Measurements from ENCODE around the gene CDH1.

- TF ChIP-seq, protein P1, sequence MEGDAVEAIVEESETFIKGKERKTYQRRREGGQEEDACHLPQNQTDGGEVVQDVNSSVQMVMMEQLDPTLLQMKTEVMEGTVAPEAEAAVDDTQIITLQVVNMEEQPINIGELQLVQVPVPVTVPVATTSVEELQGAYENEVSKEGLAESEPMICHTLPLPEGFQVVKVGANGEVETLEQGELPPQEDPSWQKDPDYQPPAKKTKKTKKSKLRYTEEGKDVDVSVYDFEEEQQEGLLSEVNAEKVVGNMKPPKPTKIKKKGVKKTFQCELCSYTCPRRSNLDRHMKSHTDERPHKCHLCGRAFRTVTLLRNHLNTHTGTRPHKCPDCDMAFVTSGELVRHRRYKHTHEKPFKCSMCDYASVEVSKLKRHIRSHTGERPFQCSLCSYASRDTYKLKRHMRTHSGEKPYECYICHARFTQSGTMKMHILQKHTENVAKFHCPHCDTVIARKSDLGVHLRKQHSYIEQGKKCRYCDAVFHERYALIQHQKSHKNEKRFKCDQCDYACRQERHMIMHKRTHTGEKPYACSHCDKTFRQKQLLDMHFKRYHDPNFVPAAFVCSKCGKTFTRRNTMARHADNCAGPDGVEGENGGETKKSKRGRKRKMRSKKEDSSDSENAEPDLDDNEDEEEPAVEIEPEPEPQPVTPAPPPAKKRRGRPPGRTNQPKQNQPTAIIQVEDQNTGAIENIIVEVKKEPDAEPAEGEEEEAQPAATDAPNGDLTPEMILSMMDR (IDR thresholded peaks at IDR 0.05), result no peak
- no peak for TF ChIP-seq POLR2A (IDR thresholded peaks at IDR 0.05)
- TF ChIP-seq EP300 (IDR thresholded peaks at IDR 0.05), result no peak
Observed at GRCh38 chr16:68834550-68834949, 97.5 kb downstream of the CDH1 start.

All from tibial nerve (tissue), 4 donors.